Measurements from ENCODE around the gene ADGRF3. TPM values are rescaled to one million over a fixed set of nuclear protein-coding genes. Genes with fewer than 3 reads are reported as not detected.
"Not testable (repeated sequence)": the region's sequence is repeated elsewhere in the genome, so short reads cannot be mapped to it uniquely, and the experiment has no call there.

ADGRF3 gene
- polyA plus RNA-seq, result under 1 TPM; 0.11 to 0.12 TPM

GRCh38 chr2:26346454-26347053 is at the start of gene ADGRF3:
Gene ADGRF3, minus strand, starts transcription at chr2:26346789. Its CDS starts 555 bp downstream, at chr2:26346234.
- H3K9me3 ChIP-seq (ENCODE audit: control insufficient read depth in 2 of 2, insufficient read depth in 1 of 2, low read depth in 1 of 2, low read length in 1 of 2), result no peaks in the 10 kb centered on the region
- H3K27me3 ChIP-seq (ENCODE audit: control insufficient read depth in 1 of 2, insufficient read depth in 2 of 2, low read length in 2 of 2), result no peaks in the 10 kb centered on the region
- H3K27ac ChIP-seq (ENCODE audit: low read depth in 2 of 2, low read length in 1 of 2), result peak within 1 kb of the TSS; percentile 95 to 97
- peak within 1 kb of the TSS; percentile 87 to 89 for H3K4me3 ChIP-seq (ENCODE audit: low read depth in 1 of 2, low read length in 2 of 2)
- H3K36me3 ChIP-seq (ENCODE audit: control insufficient read depth in 2 of 2, insufficient read depth in 2 of 2, low read length in 1 of 2), result no peaks in the 10 kb centered on the region
- 0% methylated on average over 28 of the region's 28 CpGs for WGBS, 2 donors
- H3K4me1 ChIP-seq (ENCODE audit: control insufficient read depth in 2 of 2, insufficient read depth in 2 of 2, low read length in 1 of 2), result no peaks in the 10 kb centered on the region

- no peak overlapping the region for H3K4me3 ChIP-seq (ENCODE audit: low read depth in 1 of 2, low read length in 2 of 2)
- H3K4me1 ChIP-seq (ENCODE audit: control insufficient read depth in 2 of 2, insufficient read depth in 2 of 2, low read length in 1 of 2), result no peaks in the 10 kb centered on the region
- 69 to 82% methylated on average over 4 of the region's 4 CpGs for WGBS, 2 donors
- H3K9me3 ChIP-seq (ENCODE audit: control insufficient read depth in 2 of 2, insufficient read depth in 1 of 2, low read depth in 1 of 2, low read length in 1 of 2), result no peaks in the 10 kb centered on the region
- peaks cover 0 to 4% of the 10 kb centered on the region in 2 donors for H3K36me3 ChIP-seq (ENCODE audit: control insufficient read depth in 2 of 2, insufficient read depth in 2 of 2, low read length in 1 of 2)
- H3K27me3 ChIP-seq (ENCODE audit: control insufficient read depth in 1 of 2, insufficient read depth in 2 of 2, low read length in 2 of 2), result no peaks in the 10 kb centered on the region
- no peak overlapping the region for H3K27ac ChIP-seq (ENCODE audit: low read depth in 2 of 2, low read length in 1 of 2)
Observed at GRCh38 chr2:26395394-26395793, 48.8 kb upstream of the ADGRF3 start.

GRCh38 chr2:26394694-26395093 is 48.1 kb upstream of the ADGRF3 start:
- Histone ChIP-seq H3K4me3 (ENCODE audit: low read depth in 1 of 2, low read length in 2 of 2) (no peak overlapping the region), H3K36me3 (ENCODE audit: control insufficient read depth in 2 of 2, insufficient read depth in 2 of 2, low read length in 1 of 2) (peaks cover under 1 to 4% of the 10 kb centered on the region in 2 donors), H3K9me3 (ENCODE audit: control insufficient read depth in 2 of 2, insufficient read depth in 1 of 2, low read depth in 1 of 2, low read length in 1 of 2) (no peaks in the 10 kb centered on the region), H3K4me1 (ENCODE audit: control insufficient read depth in 2 of 2, insufficient read depth in 2 of 2, low read length in 1 of 2) (no peaks in the 10 kb centered on the region), H3K27ac (ENCODE audit: low read depth in 2 of 2, low read length in 1 of 2) (no peak overlapping the region), H3K27me3 (ENCODE audit: control insufficient read depth in 1 of 2, insufficient read depth in 2 of 2, low read length in 2 of 2) (no peaks in the 10 kb centered on the region)
- 63 to 72% methylated on average over 4 of the region's 4 CpGs for WGBS, 2 donors

GRCh38 chr2:26387189-26387588 is 40.6 kb upstream of the ADGRF3 start:
- Histone ChIP-seq H3K36me3 (ENCODE audit: control insufficient read depth in 2 of 2, insufficient read depth in 2 of 2, low read length in 1 of 2) (peaks cover 2% of the 10 kb centered on the region in 2 donors), H3K9me3 (ENCODE audit: control insufficient read depth in 2 of 2, insufficient read depth in 1 of 2, low read depth in 1 of 2, low read length in 1 of 2) (no peaks in the 10 kb centered on the region), H3K27ac (ENCODE audit: low read depth in 2 of 2, low read length in 1 of 2) (no peak overlapping the region), H3K4me3 (ENCODE audit: low read depth in 1 of 2, low read length in 2 of 2) (no peak overlapping the region), H3K4me1 (ENCODE audit: control insufficient read depth in 2 of 2, insufficient read depth in 2 of 2, low read length in 1 of 2) (no peaks in the 10 kb centered on the region), H3K27me3 (ENCODE audit: control insufficient read depth in 1 of 2, insufficient read depth in 2 of 2, low read length in 2 of 2) (no peaks in the 10 kb centered on the region)
- 97% methylated on average over 4 of the region's 4 CpGs for WGBS, 2 donors

GRCh38 chr2:26384597-26384996 is 38.0 kb upstream of the ADGRF3 start:
- peaks cover 0 to under 1% of the 10 kb centered on the region in 2 donors for H3K36me3 ChIP-seq (ENCODE audit: control insufficient read depth in 2 of 2, insufficient read depth in 2 of 2, low read length in 1 of 2)
- no peak overlapping the region for H3K27ac ChIP-seq (ENCODE audit: low read depth in 2 of 2, low read length in 1 of 2)
- no peaks in the 10 kb centered on the region for H3K4me1 ChIP-seq (ENCODE audit: control insufficient read depth in 2 of 2, insufficient read depth in 2 of 2, low read length in 1 of 2)
- H3K9me3 ChIP-seq (ENCODE audit: control insufficient read depth in 2 of 2, insufficient read depth in 1 of 2, low read depth in 1 of 2, low read length in 1 of 2), result no peaks in the 10 kb centered on the region
- no peak overlapping the region for H3K4me3 ChIP-seq (ENCODE audit: low read depth in 1 of 2, low read length in 2 of 2)
- no peaks in the 10 kb centered on the region for H3K27me3 ChIP-seq (ENCODE audit: control insufficient read depth in 1 of 2, insufficient read depth in 2 of 2, low read length in 2 of 2)

- no peak overlapping the region for H3K4me3 ChIP-seq (ENCODE audit: low read depth in 1 of 2, low read length in 2 of 2)
- no peaks in the 10 kb centered on the region for H3K4me1 ChIP-seq (ENCODE audit: control insufficient read depth in 2 of 2, insufficient read depth in 2 of 2, low read length in 1 of 2)
- peaks cover 0 to 2% of the 10 kb centered on the region in 2 donors for H3K36me3 ChIP-seq (ENCODE audit: control insufficient read depth in 2 of 2, insufficient read depth in 2 of 2, low read length in 1 of 2)
- WGBS, 2 donors, result 73 to 78% methylated on average over 9 of the region's 9 CpGs
- no peak overlapping the region for H3K27ac ChIP-seq (ENCODE audit: low read depth in 2 of 2, low read length in 1 of 2)
- no peaks in the 10 kb centered on the region for H3K27me3 ChIP-seq (ENCODE audit: control insufficient read depth in 1 of 2, insufficient read depth in 2 of 2, low read length in 2 of 2)
- H3K9me3 ChIP-seq (ENCODE audit: control insufficient read depth in 2 of 2, insufficient read depth in 1 of 2, low read depth in 1 of 2, low read length in 1 of 2), result no peaks in the 10 kb centered on the region
Observed at GRCh38 chr2:26384183-26384582, 37.6 kb upstream of the ADGRF3 start.

GRCh38 chr2:26382564-26382963 is 36.0 kb upstream of the ADGRF3 start:
- Histone ChIP-seq H3K9me3 (ENCODE audit: control insufficient read depth in 2 of 2, insufficient read depth in 1 of 2, low read depth in 1 of 2, low read length in 1 of 2) (no peaks in the 10 kb centered on the region), H3K27me3 (ENCODE audit: control insufficient read depth in 1 of 2, insufficient read depth in 2 of 2, low read length in 2 of 2) (no peaks in the 10 kb centered on the region), H3K27ac (ENCODE audit: low read depth in 2 of 2, low read length in 1 of 2) (no peak overlapping the region), H3K4me3 (ENCODE audit: low read depth in 1 of 2, low read length in 2 of 2) (no peak overlapping the region), H3K36me3 (ENCODE audit: control insufficient read depth in 2 of 2, insufficient read depth in 2 of 2, low read length in 1 of 2) (peaks cover 0 to 5% of the 10 kb centered on the region in 2 donors), H3K4me1 (ENCODE audit: control insufficient read depth in 2 of 2, insufficient read depth in 2 of 2, low read length in 1 of 2) (no peaks in the 10 kb centered on the region)
- 89 to 91% methylated on average over 3 of the region's 3 CpGs for WGBS, 2 donors

GRCh38 chr2:26380281-26380680 is 33.7 kb upstream of the ADGRF3 start:
- WGBS, 2 donors, result 89 to 95% methylated on average over 2 of the region's 2 CpGs
- H3K27me3 ChIP-seq (ENCODE audit: control insufficient read depth in 1 of 2, insufficient read depth in 2 of 2, low read length in 2 of 2), result no peaks in the 10 kb centered on the region
- H3K4me3 ChIP-seq (ENCODE audit: low read depth in 1 of 2, low read length in 2 of 2), result no peak overlapping the region
- peaks cover 0 to 5% of the 10 kb centered on the region in 2 donors for H3K36me3 ChIP-seq (ENCODE audit: control insufficient read depth in 2 of 2, insufficient read depth in 2 of 2, low read length in 1 of 2)
- no peaks in the 10 kb centered on the region for H3K9me3 ChIP-seq (ENCODE audit: control insufficient read depth in 2 of 2, insufficient read depth in 1 of 2, low read depth in 1 of 2, low read length in 1 of 2)
- no peaks in the 10 kb centered on the region for H3K4me1 ChIP-seq (ENCODE audit: control insufficient read depth in 2 of 2, insufficient read depth in 2 of 2, low read length in 1 of 2)
- H3K27ac ChIP-seq (ENCODE audit: low read depth in 2 of 2, low read length in 1 of 2), result no peak overlapping the region

- H3K27ac ChIP-seq (ENCODE audit: low read depth in 2 of 2, low read length in 1 of 2), result no peak overlapping the region
- H3K36me3 ChIP-seq (ENCODE audit: control insufficient read depth in 2 of 2, insufficient read depth in 2 of 2, low read length in 1 of 2), result peaks cover 2 to 5% of the 10 kb centered on the region in 2 donors
- no peak overlapping the region for H3K4me3 ChIP-seq (ENCODE audit: low read depth in 1 of 2, low read length in 2 of 2)
- 87 to 90% methylated on average over 1 of the region's 1 CpG for WGBS, 2 donors
- H3K4me1 ChIP-seq (ENCODE audit: control insufficient read depth in 2 of 2, insufficient read depth in 2 of 2, low read length in 1 of 2), result no peaks in the 10 kb centered on the region
- no peaks in the 10 kb centered on the region for H3K27me3 ChIP-seq (ENCODE audit: control insufficient read depth in 1 of 2, insufficient read depth in 2 of 2, low read length in 2 of 2)
- no peaks in the 10 kb centered on the region for H3K9me3 ChIP-seq (ENCODE audit: control insufficient read depth in 2 of 2, insufficient read depth in 1 of 2, low read depth in 1 of 2, low read length in 1 of 2)
Observed at GRCh38 chr2:26376799-26377198, 30.2 kb upstream of the ADGRF3 start.

- 94% methylated on average over 15 of the region's 31 CpGs; no CpG with 5 or more reads in 1 of the 2 donors for whole genome bisulfite sequencing, 2 donors
- not testable (repeated sequence) for H3K27ac ChIP-seq (ENCODE audit: low read depth in 2 of 2, low read length in 1 of 2); H3K4me3 ChIP-seq (ENCODE audit: low read depth in 1 of 2, low read length in 2 of 2); H3K4me1 ChIP-seq (ENCODE audit: control insufficient read depth in 2 of 2, insufficient read depth in 2 of 2, low read length in 1 of 2); H3K9me3 ChIP-seq (ENCODE audit: control insufficient read depth in 2 of 2, insufficient read depth in 1 of 2, low read depth in 1 of 2, low read length in 1 of 2); H3K36me3 ChIP-seq (ENCODE audit: control insufficient read depth in 2 of 2, insufficient read depth in 2 of 2, low read length in 1 of 2); H3K27me3 ChIP-seq (ENCODE audit: control insufficient read depth in 1 of 2, insufficient read depth in 2 of 2, low read length in 2 of 2)
Observed at GRCh38 chr2:26370909-26371308, 24.3 kb upstream of the ADGRF3 start.

Measured in esophagus (tissue), 2 donors.